Measurements from ENCODE around the gene RPL28. TPM values are rescaled to one million over a fixed set of nuclear protein-coding genes. Genes with fewer than 3 reads are reported as not detected.

The RPL28 gene
- total RNA-seq, 2 donors from 2014 or later: 175 to 319 TPM

DNA sequence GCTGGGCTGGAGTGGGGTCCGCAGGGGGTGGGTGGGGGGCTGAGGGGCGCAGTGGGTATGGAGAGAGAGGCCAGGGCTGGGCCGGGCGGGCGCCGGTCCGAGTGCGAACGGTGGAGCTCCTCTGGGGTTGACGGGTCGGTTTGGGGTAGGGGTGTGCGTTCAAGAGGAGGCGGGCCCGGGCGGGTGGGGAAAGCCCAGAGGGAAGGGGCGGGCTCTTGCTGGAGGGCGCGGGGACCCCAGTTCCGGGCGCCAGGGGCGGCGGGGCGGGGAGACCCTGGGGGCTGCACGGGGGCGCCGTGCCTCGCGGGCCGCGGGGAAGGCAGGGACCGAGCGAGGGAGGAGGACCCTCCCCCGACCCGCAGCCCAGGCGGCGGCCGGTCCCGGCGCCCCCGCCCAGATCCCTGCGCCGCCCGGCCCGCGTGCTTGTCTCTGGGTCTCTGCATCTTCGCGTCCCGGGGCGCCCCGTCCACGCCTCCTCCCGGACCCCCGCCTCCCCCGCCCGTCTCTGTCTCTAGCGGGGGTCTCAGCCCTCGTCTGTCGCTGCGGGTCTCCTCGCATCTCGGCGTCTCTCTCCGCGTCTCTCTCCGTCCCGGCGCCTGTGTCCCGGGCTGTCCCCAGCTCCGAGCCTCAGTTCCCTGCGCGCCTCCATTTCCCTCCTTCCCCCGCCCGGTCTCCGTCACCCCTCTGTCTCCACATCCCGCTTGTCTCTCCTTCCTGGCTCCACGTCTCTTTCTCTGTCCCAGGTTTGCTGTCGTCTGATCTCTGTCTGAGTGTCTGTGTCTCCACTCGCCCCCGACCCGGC lies 65.6 kb downstream of the RPL28 start:
- Histone ChIP-seq H3K36me3 (no peaks in the 10 kb centered on the region), H3K9me3 (no peaks in the 10 kb centered on the region), H3K4me1 (peaks cover 0 to 21% of the 10 kb centered on the region in 2 donors), H3K27ac (no peak overlapping the region), H3K27me3 (peaks cover 8 to 18% of the 10 kb centered on the region in 2 donors), H3K4me3 (peak overlapping the region in 1 of 2 donors; percentile 28)
- DNase-seq (ENCODE audit: low spot score): no peak
- TF ChIP-seq, protein P1, sequence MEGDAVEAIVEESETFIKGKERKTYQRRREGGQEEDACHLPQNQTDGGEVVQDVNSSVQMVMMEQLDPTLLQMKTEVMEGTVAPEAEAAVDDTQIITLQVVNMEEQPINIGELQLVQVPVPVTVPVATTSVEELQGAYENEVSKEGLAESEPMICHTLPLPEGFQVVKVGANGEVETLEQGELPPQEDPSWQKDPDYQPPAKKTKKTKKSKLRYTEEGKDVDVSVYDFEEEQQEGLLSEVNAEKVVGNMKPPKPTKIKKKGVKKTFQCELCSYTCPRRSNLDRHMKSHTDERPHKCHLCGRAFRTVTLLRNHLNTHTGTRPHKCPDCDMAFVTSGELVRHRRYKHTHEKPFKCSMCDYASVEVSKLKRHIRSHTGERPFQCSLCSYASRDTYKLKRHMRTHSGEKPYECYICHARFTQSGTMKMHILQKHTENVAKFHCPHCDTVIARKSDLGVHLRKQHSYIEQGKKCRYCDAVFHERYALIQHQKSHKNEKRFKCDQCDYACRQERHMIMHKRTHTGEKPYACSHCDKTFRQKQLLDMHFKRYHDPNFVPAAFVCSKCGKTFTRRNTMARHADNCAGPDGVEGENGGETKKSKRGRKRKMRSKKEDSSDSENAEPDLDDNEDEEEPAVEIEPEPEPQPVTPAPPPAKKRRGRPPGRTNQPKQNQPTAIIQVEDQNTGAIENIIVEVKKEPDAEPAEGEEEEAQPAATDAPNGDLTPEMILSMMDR (IDR thresholded peaks at IDR 0.05): no peak

GRCh38 chr19:55451965-55452748 lies 66.4 kb downstream of the RPL28 start:
- Histone ChIP-seq H3K4me3 (peak overlapping the region in 1 of 2 donors; percentile 11), H3K9me3 (no peaks in the 10 kb centered on the region), H3K27me3 (peaks cover 8 to 18% of the 10 kb centered on the region in 2 donors), H3K27ac (no peak overlapping the region), H3K4me1 (peaks cover 0 to 21% of the 10 kb centered on the region in 2 donors), H3K36me3 (no peaks in the 10 kb centered on the region)
- no peak for DNase-seq (ENCODE audit: low spot score)
- TF ChIP-seq, protein P1 (IDR thresholded peaks at IDR 0.05): no peak

Other genes with a start within 250 kb of the RPL28 start
- gene TNNT1, start 236.7 kb upstream of the RPL28 start, total RNA-seq: 10 to 100 TPM in 1 of 2 donors, 1 to 10 TPM in 1; 6.8 to 46.5 TPM
- gene TNNI3, start 228.2 kb upstream of the RPL28 start, total RNA-seq: 1,000 to 10,000 TPM; 3,822 to 4,003 TPM
- gene DNAAF3, start 219.3 kb upstream of the RPL28 start, total RNA-seq: 1 to 10 TPM in 1 of 2 donors, under 1 TPM in 1; 0.89 to 2.7 TPM
- gene SYT5, start 205.6 kb upstream of the RPL28 start, total RNA-seq: under 1 TPM in 1 of 2 donors, not detected in 1; 0.08 TPM
- 1 to 10 TPM; 1.3 to 7.8 TPM for gene PTPRH, start 176.4 kb upstream of the RPL28 start, total RNA-seq
- gene TMEM86B, start 157.2 kb upstream of the RPL28 start, total RNA-seq: 1 to 10 TPM in 1 of 2 donors, not detected in 1; 1.3 TPM
- 10 to 100 TPM; 28.7 to 35.5 TPM for gene PPP6R1, start 126.9 kb upstream of the RPL28 start, total RNA-seq
- 10 to 100 TPM; 29.6 to 35.8 TPM for gene HSPBP1, start 105.8 kb upstream of the RPL28 start, total RNA-seq
- 10 to 100 TPM in 1 of 2 donors, 1 to 10 TPM in 1; 5.6 to 15.6 TPM for gene BRSK1, start 101.9 kb upstream of the RPL28 start, total RNA-seq
- gene TMEM150B, start 60.6 kb upstream of the RPL28 start, total RNA-seq: 1 to 10 TPM in 1 of 2 donors, not detected in 1; 3.3 TPM
- 1 to 10 TPM; 2.4 to 3.3 TPM for gene KMT5C, start 46.1 kb upstream of the RPL28 start, total RNA-seq
- gene COX6B2, start 31.2 kb upstream of the RPL28 start, total RNA-seq: not detected
- gene GARIN5B, start 22.7 kb upstream of the RPL28 start, total RNA-seq: not detected
- gene IL11, start 15.5 kb upstream of the RPL28 start, total RNA-seq: under 1 TPM in 1 of 2 donors, not detected in 1; 0.16 TPM
- not detected for gene TMEM190, start 9.1 kb upstream of the RPL28 start, total RNA-seq
- gene TMEM238, start 1.6 kb upstream of the RPL28 start, total RNA-seq: 1 to 10 TPM in 1 of 2 donors, not detected in 1; 1.2 TPM
- gene UBE2S, start 21.9 kb downstream of the RPL28 start, total RNA-seq: 10 to 100 TPM; 19.1 to 22.0 TPM
- gene SHISA7, start 57.4 kb downstream of the RPL28 start, total RNA-seq: not detected
- 10 to 100 TPM; 87.0 to 92.2 TPM for gene ISOC2, start 75.7 kb downstream of the RPL28 start, total RNA-seq
- not detected for gene C19orf85, start 78.8 kb downstream of the RPL28 start, total RNA-seq
- 10 to 100 TPM in 1 of 2 donors, 1 to 10 TPM in 1; 5.6 to 13.2 TPM for gene ZNF628, start 90.7 kb downstream of the RPL28 start, total RNA-seq
- gene NAT14, start 99.3 kb downstream of the RPL28 start, total RNA-seq: 1 to 10 TPM; 2.3 to 7.0 TPM
- gene SSC5D, start 102.5 kb downstream of the RPL28 start, total RNA-seq: 1 to 10 TPM; 3.3 to 6.7 TPM
- gene SBK2, start 151.2 kb downstream of the RPL28 start, total RNA-seq: 100 to 1,000 TPM; 111 to 172 TPM
- 100 to 1,000 TPM in 1 of 2 donors, 10 to 100 TPM in 1; 97.5 to 103 TPM for gene SBK3, start 159.6 kb downstream of the RPL28 start, total RNA-seq
- gene ZNF579, start 194.9 kb downstream of the RPL28 start, total RNA-seq: 1 to 10 TPM; 6.2 to 6.4 TPM
- gene FIZ1, start 213.6 kb downstream of the RPL28 start, total RNA-seq: 10 to 100 TPM in 1 of 2 donors, 1 to 10 TPM in 1; 9.2 to 12.2 TPM
- 10 to 100 TPM; 17.7 to 25.8 TPM for gene ZNF524, start 214.4 kb downstream of the RPL28 start, total RNA-seq
- 10 to 100 TPM; 11.2 to 11.4 TPM for gene ZNF865, start 219.7 kb downstream of the RPL28 start, total RNA-seq
- 10 to 100 TPM in 1 of 2 donors, 1 to 10 TPM in 1; 7.8 to 10.6 TPM for gene ZNF784, start 238.6 kb downstream of the RPL28 start, total RNA-seq

All from right atrium auricular region (tissue), 2 donors.